Measurements from ENCODE around the gene MIA3.

Gene MIA3

DNA sequence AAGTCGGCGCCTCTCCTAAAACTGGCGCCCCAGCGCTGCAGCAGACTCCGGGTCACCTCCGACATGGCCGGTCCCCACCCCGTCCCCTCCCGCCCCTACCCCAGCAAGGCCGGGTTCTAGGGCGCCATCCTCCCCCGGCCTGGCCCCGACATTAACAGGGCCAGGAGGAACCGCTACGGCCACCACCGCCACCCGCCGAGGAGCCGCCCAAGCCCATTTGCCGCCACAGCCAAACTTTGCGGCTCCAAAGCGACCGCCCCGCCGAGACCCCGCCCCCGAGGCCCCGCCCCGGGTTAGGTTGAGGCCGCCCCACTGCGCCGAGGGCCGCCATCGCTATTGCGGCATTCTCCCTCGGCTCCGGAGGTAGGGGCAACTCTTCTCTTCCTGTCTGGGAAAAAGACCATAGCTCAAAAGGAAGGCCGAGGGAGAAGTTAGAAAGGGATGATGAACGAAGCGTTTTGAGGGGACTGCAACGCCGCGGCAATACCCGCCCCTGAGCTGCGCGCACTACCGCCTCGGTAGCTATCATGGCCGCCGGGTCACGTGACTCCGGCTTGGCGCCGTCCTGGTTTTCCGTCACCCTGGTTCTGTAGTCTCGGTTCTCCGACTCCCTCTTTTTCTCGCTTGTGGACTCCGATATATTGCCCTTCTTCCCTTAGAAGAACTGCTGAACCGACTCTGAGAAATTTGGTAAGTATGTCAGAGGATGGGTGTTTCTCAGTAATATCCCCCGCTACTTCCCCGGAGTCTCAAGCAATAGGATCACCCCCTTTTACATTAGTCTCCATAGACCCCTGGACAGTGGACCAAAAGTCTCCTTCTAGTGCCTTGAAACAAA lies 94.6 kb downstream of the MIA3 start, which contains the start of the genes AIDA and BROX:
Gene AIDA (minus strand): TSS at position 239 of the 838 bp plus-strand sequence. CDS start 174 bp downstream, at position 65.
Gene BROX (plus strand): TSS at position 312 of the 838 bp plus-strand sequence. CDS start 3,136 bp downstream, outside the sequence.
- Histone ChIP-seq H3K9me3 (ENCODE audit: severe bottlenecking) (no peaks in the 10 kb centered on the region), H3K4me3 (ENCODE audit: severe bottlenecking) (peak within 1 kb of the TSS; percentile 52), H3K27ac (ENCODE audit: poor library complexity, severe bottlenecking) (peak within 1 kb of the TSS; percentile 88), H3K27me3 (ENCODE audit: insufficient read depth, poor library complexity, severe bottlenecking) (no peaks in the 10 kb centered on the region), H3K4me1 (ENCODE audit: insufficient read depth, poor library complexity, severe bottlenecking) (peaks cover 9% of the 10 kb centered on the region), H3K36me3 (ENCODE audit: low read depth) (peaks cover 8% of the 10 kb centered on the region)
- TF ChIP-seq, protein P1, sequence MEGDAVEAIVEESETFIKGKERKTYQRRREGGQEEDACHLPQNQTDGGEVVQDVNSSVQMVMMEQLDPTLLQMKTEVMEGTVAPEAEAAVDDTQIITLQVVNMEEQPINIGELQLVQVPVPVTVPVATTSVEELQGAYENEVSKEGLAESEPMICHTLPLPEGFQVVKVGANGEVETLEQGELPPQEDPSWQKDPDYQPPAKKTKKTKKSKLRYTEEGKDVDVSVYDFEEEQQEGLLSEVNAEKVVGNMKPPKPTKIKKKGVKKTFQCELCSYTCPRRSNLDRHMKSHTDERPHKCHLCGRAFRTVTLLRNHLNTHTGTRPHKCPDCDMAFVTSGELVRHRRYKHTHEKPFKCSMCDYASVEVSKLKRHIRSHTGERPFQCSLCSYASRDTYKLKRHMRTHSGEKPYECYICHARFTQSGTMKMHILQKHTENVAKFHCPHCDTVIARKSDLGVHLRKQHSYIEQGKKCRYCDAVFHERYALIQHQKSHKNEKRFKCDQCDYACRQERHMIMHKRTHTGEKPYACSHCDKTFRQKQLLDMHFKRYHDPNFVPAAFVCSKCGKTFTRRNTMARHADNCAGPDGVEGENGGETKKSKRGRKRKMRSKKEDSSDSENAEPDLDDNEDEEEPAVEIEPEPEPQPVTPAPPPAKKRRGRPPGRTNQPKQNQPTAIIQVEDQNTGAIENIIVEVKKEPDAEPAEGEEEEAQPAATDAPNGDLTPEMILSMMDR (IDR thresholded peaks at IDR 0.05; ENCODE audit: poor library complexity, severe bottlenecking): no peak
- ATAC-seq (ENCODE audit: low read depth): peak; percentile 77
- DNase-seq (ENCODE audit: low spot score): peak; percentile 74

DNA sequence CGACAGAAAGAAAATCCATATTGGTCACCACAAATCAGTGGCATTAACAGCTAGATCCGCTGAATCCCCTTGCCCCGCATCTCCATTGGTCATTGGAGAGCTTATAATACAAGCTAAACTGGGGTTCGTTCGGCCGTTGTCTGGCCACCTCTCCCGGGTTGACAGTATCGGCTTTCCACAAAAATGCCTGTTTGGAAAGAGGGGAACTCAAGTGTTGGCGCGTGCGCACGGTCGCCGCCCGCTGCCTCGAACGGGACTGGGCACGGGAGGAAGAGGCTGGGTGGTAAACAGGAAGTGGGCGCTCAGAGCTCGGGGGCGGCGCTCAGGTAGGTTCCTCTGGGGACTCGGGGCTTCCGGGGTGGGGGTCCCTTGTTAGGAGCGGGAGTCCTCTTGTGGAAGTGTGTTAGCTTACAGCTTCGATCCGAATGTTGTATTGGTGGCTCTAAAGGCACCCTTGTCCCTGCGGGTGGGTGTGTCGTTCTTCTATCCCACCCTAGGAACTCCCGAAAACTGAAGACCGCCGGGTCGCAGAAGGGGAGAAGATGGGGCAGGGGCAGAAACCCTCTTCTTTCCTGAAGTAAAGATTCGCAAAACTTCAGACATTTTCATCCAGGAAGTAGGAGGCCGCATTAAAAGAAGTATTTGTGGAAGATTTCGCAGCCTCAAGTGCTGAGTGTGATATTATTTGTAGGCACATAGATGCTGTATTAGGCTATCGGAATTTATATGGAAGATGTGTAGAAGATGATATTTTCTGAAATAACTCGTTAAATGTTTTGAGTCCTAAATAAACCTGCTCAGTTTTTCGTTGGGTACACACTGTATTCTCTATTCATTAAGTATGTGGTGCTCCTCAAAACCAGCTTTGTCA lies 95.4 kb downstream of the MIA3 start:
- H3K4me1 ChIP-seq (ENCODE audit: insufficient read depth, poor library complexity, severe bottlenecking): peaks cover 9% of the 10 kb centered on the region
- DNase-seq (ENCODE audit: low spot score) (peak; percentile 78), ATAC-seq (ENCODE audit: low read depth) (peak; percentile 68)
- H3K27ac ChIP-seq (ENCODE audit: poor library complexity, severe bottlenecking): peak overlapping the region; percentile 88
- H3K36me3 ChIP-seq (ENCODE audit: low read depth): peaks cover 14% of the 10 kb centered on the region
- no peaks in the 10 kb centered on the region for H3K9me3 ChIP-seq (ENCODE audit: severe bottlenecking)
- TF ChIP-seq, protein P1 (IDR thresholded peaks at IDR 0.05; ENCODE audit: poor library complexity, severe bottlenecking): no peak
- no peaks in the 10 kb centered on the region for H3K27me3 ChIP-seq (ENCODE audit: insufficient read depth, poor library complexity, severe bottlenecking)
- peak overlapping the region; percentile 52 for H3K4me3 ChIP-seq (ENCODE audit: severe bottlenecking)

DNA sequence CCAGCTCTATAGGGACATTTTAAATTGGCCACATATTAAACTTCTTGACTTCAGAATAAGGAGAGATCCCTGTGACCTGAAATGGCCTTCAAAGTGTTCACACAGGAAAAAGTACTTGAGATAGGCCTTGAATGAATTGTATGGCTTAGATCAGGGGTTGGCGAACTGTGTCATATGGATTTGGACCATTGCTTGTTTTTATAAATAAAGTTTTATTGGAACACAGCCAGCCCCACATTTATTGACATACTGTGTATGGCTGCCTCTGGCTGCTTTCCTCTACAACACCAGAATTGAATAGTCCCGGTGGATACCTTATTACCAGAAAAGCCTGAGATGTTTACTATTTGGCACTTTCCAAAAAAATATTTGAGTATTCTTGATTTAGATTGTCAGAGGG lies 98.5 kb downstream of the MIA3 start:
- Histone ChIP-seq H3K9me3 (ENCODE audit: severe bottlenecking) (no peaks in the 10 kb centered on the region), H3K27me3 (ENCODE audit: insufficient read depth, poor library complexity, severe bottlenecking) (no peaks in the 10 kb centered on the region), H3K27ac (ENCODE audit: poor library complexity, severe bottlenecking) (no peak overlapping the region), H3K4me3 (ENCODE audit: severe bottlenecking) (no peak overlapping the region), H3K4me1 (ENCODE audit: insufficient read depth, poor library complexity, severe bottlenecking) (no peaks in the 10 kb centered on the region), H3K36me3 (ENCODE audit: low read depth) (peaks cover 29% of the 10 kb centered on the region)
- no peak for DNase-seq (ENCODE audit: low spot score)
- TF ChIP-seq, protein P1 (IDR thresholded peaks at IDR 0.05; ENCODE audit: poor library complexity, severe bottlenecking): no peak
- ATAC-seq (ENCODE audit: low read depth): no peak

Data from RWPE2 (cell line).